Measurements from ENCODE around the gene ZNF341.
"Not testable (repeated sequence)": the region's sequence is repeated elsewhere in the genome, so short reads cannot be mapped to it uniquely, and the experiment has no call there.

ZNF341 gene

DNA sequence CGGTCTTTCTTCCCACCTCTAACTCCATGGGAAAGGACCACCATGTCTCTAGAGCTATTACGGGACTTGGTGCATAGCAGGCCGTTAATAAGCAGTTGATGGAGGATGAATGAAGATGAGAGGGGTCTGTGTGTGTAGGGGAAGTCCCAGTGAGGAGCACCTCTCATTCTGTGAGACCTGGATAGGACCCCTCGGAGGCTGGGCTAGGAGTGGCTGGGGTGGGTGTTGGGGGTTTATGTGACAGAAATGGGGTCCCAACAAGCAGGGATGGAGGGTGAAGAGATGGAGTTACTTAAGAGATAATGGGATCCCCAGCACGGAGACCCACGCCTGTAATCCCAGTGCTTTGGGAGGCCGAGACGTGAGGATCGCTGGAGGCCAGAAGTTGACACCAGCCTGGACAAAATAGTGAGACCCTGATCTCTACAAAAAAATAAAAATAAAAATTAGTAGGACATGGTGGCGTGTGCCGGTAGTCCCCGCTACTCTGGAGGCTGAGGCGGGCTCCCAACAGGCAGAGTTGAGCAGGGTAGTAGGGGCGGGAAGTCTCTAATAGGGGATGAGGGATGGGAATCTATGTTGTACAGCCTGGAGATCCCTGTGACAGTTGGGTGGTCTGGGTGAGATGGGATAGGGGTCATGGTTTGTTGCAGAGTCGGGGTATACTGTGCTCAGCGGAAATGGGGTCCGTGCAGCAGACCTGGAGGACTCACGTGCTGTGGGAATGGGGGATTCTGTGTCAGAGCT, 677 bp upstream of the ZNF341 start:
- DNase-seq (ENCODE audit: low spot score): no peak

DNA sequence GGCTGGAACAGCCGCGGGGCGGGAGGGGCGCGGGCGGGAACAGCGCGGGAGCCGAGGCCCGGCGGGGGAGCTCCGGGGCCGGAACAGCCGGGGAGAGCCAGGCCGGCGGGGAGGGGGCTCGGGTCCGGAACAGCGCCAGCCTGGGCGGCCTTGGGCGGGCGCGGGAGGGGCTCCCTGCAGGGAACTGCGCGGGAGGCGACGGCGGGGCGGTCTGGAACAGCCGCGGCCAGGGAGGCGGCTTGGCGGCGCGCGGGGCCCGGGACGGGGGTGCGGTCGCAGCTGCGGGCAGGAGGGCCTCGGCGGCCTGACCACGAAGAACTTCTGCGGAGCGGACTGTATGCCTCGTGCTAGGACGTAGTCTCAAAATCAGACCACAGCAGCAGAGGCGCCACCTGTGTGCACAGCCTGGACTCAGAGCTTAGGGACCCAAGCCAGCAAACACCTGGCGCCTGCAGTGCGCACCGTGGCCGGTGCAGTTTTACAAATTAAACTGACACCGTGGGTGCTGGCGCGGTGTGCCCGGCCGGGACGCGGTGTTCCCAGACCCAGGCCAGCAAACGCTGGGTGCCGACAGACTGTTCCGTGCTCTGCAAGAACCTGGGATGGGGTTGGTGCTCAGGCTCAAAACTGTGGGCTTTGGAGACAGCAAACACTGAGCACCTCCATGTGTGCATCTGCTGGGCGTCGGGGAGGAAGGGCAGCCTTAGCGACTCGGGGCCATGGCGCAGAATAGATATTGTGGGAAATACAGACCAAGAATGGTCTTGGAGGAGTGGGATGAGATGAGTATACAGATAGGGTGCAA, 572 bp downstream of the ZNF341 start:
- DNase-seq (ENCODE audit: low spot score): peak; percentile 91

DNA sequence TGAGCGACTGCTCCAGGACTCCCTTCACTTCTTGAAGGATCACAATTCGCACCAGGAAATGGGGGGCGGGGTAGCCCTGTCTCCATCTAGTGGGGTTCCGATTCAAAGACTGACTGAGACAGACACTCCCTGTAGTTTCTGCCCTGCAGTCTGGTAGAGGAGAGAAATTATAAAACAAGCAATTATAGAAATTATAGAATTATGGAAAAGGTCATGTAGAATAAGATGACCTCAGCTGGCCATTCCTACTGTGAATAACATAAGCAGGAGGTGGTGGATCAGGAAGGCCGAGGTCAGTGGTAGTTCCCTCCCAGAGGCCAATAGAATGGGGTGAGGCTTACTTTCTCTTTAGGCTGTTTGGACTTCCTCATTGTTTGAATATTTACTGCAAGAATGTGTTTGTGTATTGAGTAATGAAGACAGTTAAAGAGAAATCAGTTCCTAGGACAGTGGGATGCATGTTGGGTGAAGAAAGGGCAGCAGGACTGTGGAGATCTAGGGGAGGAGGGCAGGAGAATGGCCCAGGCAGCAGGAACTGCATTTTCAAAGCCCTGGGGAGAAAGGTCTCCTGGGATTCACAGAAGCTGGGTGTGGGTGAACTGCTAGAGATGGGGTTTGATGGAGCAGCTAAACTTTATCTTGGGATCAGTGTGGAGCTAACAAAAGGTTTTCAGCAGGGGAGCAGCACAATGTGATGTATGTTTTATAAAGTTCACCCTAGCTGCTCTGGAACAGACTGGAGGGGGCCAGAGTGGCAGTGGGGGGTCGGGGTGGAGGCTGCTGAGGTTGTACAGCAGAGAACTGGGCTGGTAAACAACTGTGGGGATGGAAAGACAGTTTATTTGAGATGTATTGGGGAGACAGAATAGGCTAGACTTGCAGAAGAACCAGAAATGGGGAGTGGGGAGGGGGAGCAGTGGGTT, 2.1 kb downstream of the ZNF341 start:
- no peak for DNase-seq (ENCODE audit: low spot score)

DNA sequence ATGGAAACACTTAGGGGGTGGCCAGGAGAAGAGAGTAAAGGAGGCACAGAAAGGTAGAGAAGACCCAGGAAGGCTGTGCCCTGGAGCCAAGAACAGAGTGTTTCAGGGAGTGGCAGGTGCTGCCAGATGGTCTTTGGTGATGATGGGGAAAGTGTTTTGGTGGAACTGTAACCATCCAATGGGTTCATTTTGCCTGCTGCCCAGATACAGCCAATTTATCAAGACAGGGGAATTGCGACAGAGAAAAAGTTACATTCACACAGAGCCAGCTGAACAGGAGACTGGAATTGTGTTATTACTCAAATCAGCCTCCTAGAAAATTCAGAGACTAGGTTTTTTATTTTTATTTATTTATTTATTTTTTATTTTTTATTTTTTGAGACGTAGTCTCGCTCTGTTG, 5.2 kb downstream of the ZNF341 start:
- no peak for DNase-seq (ENCODE audit: low spot score)

DNA sequence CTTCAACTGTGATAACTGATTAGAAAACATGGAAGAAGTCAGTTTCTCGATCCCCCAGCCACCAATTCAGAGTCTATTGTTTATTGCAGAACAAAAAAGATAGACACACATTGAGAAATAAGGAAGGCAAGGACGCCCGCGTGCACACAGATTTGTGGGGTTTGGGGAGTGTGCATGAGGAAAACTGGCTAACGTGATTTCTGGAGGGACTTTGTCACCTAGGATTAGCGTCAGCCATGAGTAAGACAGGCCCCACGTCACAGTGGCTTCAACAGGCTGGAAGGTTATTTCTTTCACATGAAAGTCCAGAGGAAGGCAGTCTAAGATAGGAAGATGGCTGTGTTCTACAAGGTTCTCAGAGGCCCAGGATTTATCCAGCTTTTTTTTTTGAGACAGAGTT, 7.7 kb downstream of the ZNF341 start:
- no peak for DNase-seq (ENCODE audit: low spot score)

DNA sequence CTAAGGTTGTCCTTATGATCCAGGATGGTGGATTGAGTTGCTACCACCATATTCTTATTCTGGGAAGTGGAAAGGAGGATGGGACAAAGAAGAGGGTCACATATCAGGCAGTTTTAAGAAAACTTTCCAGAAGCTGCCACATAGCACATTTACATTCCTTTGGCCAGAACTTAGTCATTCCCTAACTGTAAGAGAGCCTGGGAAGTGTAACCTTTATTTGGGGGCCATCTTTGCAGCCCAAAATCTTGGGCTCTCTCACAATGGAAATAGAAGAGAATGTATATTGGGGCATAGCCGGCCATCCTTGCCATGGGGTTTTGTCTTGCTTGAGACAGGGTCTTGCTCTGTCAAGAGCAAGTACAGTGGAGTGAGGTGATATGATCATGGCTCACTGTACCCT, 8.4 kb downstream of the ZNF341 start:
- DNase-seq (ENCODE audit: low spot score): no peak

DNA sequence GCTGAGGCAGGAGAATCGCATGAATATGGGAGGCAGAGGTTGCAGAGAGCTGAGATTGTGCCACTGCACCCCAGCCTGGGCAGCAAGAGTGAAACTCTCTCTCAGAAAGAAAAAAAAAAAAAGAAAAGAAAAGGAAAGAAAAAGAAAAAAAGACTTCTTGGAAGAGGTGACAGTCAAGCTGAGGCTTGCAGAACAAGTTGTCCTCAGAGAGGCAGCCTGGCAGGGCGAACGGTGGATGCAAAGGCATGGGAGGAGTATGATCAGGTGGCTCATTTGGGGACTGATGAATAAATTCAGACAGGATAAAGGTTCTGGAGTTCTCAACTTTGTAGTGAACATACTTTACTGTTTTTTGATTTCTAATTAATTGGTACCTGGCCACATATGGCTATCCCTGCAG, 12.4 kb downstream of the ZNF341 start:
- no peak for DNase-seq (ENCODE audit: low spot score)

DNA sequence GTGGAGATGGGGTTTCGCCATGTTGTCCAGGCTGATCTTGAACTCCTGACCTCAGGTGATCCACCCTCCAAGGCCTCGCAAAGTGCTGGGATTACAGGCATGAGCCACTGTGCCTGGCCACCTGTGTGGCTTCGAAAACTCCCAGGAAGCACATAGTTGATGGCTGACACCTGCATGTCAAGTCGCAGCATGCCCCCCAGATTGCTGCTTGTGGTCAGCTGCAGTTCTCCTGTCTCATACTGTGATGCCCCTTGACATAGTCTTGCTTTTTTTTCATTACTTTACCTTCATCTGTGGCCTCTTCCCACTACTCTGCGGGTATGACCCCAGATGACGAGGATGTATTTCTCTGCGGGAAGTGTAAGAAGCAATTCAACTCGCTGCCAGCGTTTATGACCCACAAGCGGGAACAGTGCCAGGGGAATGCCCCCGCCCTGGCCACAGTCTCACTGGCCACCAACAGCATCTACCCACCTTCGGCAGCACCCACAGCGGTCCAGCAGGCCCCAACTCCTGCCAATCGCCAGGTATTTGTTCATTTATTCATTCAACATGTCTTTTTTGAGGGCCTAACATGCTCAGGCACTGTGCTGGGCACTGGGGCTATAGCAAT, 13.1 kb downstream of the ZNF341 start:
- no peak for DNase-seq (ENCODE audit: low spot score)

DNA sequence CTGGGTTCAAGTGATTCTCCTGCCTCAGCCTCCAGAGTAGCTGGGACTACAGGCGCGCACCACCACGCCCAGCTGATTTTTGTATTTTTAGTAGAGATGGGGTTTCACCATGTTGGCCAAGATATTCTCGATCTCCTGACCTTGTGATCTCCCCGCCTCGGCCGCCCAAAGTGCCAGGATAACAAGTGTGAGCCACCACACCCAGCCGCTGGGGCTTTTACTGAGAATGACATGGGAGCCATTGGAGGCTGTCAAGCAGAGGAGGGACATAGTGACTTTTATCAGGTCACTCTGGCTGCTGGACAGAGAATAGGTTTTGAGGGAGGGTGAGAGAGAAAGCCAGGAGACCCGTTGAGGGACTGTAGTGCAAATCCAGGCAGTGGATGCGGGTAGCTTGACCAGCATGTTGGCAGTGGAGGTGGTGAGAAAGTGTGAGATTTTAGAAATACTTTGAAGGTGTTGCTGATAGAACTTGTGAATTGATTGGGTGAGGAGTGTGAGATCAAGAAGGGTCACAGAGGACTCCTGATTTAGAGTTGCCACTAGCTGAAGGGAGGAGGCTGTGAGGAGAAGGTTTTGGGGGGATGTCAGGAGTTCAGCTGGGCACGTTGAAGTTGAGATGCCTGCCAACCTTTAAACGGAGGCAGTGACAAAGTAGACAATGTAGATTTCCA, 14.7 kb downstream of the ZNF341 start:
- DNase-seq (ENCODE audit: low spot score): no peak

DNA sequence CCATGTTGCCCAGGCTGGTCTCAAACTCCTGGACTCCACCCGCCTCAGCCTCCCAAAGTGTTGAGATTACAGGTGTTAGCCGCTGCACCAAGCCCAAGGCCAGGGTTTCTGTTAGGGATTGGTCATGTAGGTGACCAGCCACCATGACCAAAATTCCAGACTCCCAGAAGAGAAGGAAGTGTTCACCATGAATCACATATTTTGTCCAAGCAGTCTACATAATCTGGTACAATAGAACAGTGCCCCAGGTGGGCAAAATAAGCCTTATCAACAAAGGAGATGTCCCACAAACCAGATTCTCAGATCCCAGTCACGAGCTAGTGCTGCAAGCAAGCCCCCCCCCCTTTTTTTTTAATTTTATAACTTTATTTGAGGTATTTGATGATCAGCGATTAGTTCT, 20.0 kb downstream of the ZNF341 start:
- no peak for DNase-seq (ENCODE audit: low spot score)

DNA sequence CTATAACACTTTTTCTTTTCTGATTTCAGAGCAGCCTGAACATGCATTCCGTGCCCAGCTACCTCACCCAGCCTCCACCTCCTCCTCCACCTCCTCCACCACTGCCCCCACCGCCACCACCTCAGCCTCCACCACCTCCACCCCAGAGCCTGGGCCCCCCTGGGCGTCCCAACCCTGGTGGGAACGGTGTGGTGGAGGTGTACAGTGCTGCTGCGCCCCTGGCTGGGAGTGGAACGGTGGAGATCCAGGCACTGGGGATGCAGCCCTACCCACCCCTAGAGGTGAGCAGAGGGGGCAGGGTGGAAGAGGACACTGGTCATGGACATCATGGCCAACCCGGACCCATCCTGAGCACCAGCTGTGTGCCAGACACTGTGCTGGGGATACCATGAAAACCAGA, 21.3 kb downstream of the ZNF341 start:
- no peak for DNase-seq (ENCODE audit: low spot score)

DNA sequence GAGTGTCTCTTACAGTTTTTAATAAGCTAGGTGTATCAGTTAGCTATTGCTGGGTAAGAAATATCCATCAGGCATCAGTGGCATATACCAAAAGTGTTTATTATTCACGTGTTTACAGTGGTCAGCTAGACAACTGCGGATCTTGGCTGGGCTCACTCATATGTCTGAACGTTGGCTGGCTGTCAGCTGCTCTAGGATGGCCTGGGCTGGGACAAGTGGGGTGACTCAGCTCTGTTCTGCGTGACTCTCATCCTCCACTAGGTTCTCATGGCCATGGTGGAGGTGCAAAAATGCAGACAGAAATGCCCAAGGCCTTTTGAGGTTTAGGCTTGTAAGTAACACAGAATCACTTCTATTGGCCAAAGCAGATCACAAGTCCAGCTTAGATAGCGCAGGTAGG, 22.0 kb downstream of the ZNF341 start:
- no peak for DNase-seq (ENCODE audit: low spot score)

DNA sequence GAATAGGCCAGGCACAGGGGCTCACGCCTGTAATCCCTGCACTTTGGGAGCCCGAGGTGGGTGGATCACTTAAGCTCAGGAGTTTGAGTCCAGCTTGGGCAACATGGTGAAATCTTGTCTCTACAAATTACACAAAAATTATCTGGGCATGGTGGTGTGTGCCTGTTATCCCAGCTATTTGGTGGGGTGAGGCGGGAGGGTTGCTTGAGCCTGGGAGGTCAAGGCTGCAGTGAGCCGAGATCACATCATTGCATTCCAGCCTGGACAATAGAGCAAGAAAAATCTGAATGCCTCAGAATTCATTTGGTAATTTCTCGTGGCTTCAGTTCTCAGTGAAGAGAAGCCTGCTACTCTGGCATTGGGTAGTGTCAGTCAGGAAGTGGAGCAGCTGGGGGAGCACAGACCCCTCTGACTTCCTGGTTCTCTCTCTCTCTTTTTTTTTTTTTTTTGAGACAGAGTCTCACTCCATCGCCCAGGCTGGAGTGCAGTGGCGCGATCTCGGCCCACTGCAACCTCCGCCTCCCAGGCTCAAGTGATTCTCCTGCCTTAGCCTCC, 24.2 kb downstream of the ZNF341 start:
- DNase-seq (ENCODE audit: low spot score): not testable (repeated sequence)

DNA sequence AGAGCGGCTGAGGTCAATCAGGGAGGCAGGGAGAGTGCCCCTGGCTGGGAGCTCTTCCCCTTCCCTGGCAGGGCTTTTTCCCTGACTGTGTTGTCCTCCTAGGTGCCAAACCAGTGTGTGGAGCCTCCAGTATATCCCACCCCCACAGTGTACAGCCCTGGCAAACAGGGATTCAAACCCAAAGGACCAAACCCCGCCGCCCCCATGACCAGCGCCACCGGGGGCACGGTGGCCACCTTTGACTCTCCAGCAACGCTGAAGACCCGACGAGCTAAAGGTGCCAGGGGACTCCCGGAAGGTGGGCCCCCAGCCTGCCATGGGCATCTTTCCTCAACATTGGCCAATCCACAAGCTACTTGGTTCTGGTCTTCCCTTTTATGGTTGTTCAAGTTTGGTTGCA, 25.2 kb downstream of the ZNF341 start:
- DNase-seq (ENCODE audit: low spot score): no peak

DNA sequence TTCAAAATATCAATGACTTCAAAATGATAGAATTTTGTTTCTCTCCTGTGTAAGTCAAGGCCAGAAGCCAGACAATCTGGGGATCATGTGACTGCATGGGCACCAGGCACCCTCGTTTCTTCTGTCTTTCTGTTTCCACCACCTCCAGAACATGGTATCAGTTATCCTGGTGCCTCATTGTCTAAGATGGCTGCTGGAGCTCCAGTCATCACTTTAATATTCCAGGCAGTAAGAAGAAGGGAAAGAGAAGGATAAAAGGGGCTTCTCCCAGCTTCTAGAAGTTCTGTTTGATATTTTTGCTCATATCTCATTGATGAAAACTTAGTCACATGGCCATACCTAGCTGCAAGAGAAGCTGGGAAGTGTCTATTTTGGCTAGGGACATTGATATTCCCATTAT, 25.7 kb downstream of the ZNF341 start:
- no peak for DNase-seq (ENCODE audit: low spot score)

DNA sequence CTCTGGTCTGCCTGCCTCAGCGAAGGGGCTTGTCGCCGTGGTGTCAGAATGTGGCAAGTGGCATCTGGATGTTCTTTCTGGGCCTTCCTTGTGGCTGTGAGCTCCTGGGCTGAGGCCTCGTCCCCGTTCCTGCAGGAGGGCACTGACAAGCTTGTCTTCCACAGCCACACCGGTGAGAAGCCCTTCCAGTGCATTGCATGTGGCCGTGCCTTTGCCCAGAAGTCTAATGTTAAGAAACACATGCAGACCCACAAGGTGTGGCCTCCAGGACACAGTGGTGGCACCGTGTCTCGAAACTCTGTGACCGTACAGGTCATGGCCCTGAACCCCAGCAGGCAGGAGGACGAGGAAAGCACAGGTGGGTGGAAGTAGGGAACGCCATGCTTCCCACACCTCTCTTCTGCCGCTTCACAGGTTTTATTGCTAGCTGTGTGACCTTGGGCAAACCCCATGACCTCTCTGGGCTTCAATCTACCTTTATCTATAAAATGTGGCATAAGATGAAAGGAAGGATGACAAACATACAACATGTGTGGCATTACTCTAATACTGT, 30.0 kb downstream of the ZNF341 start:
- no peak for DNase-seq (ENCODE audit: low spot score)

DNA sequence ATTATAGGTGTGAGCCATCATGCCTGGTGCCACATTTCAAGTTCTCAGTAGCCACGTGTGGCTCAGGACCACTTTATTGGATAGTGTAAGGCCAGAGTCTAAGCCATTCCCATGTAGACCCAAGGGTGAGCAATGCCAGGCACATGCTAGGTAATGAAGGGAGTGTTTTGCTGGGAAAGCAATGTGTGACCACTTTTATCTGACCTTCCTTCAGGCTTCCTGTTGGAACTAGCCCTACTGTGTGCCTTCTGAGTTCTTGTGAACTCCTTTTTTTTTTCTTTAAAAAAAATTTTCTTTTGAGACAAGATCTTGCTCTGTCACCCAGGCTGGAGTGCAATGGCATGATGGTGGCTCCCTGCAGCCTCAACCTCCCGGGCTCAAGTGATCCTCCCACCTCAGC, 33.3 kb downstream of the ZNF341 start:
- DNase-seq (ENCODE audit: low spot score): no peak

DNA sequence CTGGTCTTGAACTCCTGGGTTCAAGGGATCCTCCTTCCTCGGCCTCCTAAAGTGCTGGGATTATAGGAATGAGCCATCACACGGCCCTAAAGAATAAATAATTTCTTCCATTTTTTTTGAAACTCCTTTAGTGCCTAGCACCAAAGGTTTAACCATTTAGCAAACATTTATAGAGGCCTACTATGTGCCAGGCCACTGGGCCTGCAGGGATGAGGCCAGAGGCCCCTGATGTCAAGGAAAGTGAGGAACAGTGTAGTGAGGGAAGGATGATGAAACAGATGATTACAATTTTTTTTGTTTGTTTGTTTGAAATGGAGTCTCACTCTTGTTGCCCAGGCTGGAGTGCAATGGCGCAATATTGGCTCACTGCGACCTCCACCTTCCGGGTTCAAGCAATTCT, 33.8 kb downstream of the ZNF341 start:
- no peak for DNase-seq (ENCODE audit: low spot score)

DNA sequence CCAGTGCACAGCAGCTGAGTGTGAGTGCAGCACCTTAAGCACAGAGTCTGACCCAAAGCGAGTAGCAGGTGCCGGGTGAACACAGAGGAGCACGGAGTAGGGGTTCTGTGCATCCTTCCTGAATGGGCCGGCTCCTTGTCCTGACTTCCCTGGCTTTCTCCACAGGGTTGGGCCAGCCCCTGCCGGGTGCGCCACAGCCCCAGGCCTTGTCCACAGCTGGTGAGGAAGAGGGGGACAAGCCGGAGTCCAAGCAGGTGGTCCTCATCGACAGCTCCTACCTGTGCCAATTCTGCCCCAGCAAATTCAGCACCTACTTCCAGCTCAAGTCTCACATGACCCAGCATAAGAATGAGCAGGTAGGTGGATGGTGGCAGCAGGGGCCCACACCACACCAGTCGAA, 34.9 kb downstream of the ZNF341 start:
- no peak for DNase-seq (ENCODE audit: low spot score)

DNA sequence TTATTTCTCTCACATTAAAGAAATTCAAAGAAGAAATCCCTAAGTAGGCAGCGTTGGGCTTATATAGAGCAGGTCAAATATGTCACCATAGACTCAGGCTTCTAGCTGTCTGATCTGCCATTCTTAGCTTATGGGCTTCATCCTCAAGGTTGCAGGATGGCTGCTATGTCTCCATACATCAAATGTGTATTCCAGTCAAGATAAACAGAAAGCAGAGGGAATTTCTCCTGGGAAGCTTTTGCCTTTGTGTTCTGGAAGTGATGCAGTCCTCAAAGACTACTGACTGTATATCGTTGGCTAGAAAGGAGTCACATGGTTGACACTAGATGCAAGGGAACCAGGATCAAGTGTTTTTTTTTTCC, 36.0 kb downstream of the ZNF341 start:
- DNase-seq (ENCODE audit: low spot score): no peak

DNA sequence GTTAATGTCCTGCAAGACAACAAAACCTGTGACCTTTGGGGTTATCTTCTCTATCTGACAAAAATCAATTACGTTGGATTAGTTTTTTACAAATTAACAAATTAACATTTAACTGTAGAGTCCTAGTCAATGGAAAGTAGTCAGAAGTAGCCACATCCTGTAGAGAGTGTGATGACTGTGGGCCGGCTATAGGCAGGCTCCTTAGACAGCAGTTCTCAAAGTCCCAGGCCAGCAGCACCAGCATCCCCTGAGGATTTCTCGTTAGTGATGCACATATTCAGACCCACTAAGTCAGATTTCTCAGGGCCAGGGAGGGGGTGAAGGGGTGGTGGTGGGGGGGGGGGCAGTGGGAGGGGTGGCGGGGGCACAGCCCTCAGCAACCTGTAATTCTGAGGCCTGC, 37.2 kb downstream of the ZNF341 start:
- no peak for DNase-seq (ENCODE audit: low spot score)

Data from globus pallidus (tissue), 1 donor.